ENCODE results near the gene GREM1. TPM values are rescaled to one million over a fixed set of nuclear protein-coding genes. Genes with fewer than 3 reads are reported as not detected.

GREM1 gene
- total RNA-seq, 1 donor from 2014 or later = not detected

DNA sequence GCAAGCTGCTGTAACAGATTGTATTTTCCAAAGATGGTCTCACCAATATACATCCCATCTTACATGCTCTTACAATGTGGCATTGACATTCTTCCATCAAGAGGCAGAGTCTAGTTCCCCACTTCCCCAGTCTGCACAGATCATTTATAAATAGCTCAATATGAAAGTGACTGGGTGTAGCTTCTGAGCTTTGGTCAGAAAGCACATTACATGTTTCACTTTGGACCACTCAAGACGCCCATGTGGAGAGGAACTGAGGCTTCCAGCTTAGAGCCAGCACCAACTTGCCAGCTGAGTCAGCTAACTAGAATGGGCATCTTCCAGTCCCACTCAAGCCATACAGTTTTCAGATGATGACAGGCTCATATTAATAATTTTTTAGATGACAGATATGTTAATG lies 45.5 kb downstream of the GREM1 start:
- H3K4me3 Mint-ChIP-seq = no peak overlapping the region
- no peaks in the 10 kb centered on the region for H3K9me3 Mint-ChIP-seq
- intact Hi-C loops (cut with micrococcal nuclease) = no loop called here
- DNase-seq = no peak
- no peaks in the 10 kb centered on the region for H3K4me1 Mint-ChIP-seq
- no peaks in the 10 kb centered on the region for H3K36me3 Mint-ChIP-seq (ENCODE audit: low read depth)
- H3K27ac Mint-ChIP-seq = no peak overlapping the region
- H3K27me3 Mint-ChIP-seq = peaks cover 12% of the 10 kb centered on the region

GRCh38 chr15:32765236-32765635 lies 47.4 kb downstream of the GREM1 start:
- intact Hi-C loops (cut with micrococcal nuclease) = no loop called here
- Mint-ChIP-seq H3K4me1 (no peaks in the 10 kb centered on the region), H3K27me3 (peaks cover 14% of the 10 kb centered on the region), H3K27ac (no peak overlapping the region), H3K36me3 (ENCODE audit: low read depth) (no peaks in the 10 kb centered on the region), H3K4me3 (no peak overlapping the region), H3K9me3 (no peaks in the 10 kb centered on the region)
- no peak for DNase-seq

DNA sequence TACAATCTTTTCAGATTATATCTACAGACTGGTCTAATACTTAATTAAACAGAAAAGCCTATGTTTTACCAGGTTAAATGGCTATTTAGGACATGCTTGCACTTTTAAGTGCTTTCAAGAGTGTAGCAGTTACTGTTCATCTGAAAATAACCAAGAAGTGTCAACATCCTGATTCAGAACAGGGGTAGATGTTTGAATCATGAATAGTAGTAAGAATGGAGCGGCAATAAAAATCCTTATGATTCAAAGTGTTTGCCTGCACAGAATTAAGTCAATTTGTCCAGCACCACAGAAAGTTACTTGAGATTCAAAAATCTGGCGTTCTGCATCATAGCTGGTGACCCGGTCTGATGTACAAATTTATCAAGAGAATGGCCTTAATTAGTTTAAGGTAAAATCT lies 48.3 kb downstream of the GREM1 start:
- H3K27me3 Mint-ChIP-seq = peaks cover 11% of the 10 kb centered on the region
- no peak overlapping the region for H3K4me3 Mint-ChIP-seq
- H3K36me3 Mint-ChIP-seq (ENCODE audit: low read depth) = no peaks in the 10 kb centered on the region
- no peaks in the 10 kb centered on the region for H3K9me3 Mint-ChIP-seq
- intact Hi-C loops (cut with micrococcal nuclease) = no loop called here
- no peaks in the 10 kb centered on the region for H3K4me1 Mint-ChIP-seq
- H3K27ac Mint-ChIP-seq = no peak overlapping the region
- no peak for DNase-seq

- Mint-ChIP-seq H3K27ac (no peak overlapping the region), H3K4me1 (no peaks in the 10 kb centered on the region)
Measured at GRCh38 chr15:32767236-32767635, 49.4 kb downstream of the GREM1 start.

DNA sequence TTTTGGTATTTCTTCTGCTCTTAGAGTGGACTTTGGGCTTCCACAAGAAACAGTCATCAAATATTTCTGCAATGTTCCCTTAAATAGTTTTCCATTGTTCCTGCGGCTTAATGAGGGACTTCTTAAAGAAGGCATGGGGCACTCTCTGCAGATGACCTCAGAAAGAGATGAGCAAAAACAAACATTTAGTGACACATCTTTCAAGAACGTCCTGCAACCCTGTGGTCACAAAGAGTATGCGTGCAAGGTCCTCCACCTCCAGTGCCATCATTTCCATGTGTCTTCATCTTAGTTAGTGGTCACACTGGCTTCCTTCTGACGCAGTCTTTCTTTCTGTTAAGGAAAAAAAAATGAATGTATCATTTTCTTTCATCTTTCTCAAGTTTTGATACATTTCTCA lies 56.2 kb downstream of the GREM1 start:
- no peak for DNase-seq
- no peaks in the 10 kb centered on the region for H3K4me1 Mint-ChIP-seq
- peaks cover 2% of the 10 kb centered on the region for H3K27me3 Mint-ChIP-seq
- intact Hi-C loops (cut with micrococcal nuclease) = loop anchor here (2.0 kb wide), 1 partner anchor 55 kb away; the partner anchor contains the start of gene GREM1
- no peak overlapping the region for H3K27ac Mint-ChIP-seq
- no peak overlapping the region for H3K4me3 Mint-ChIP-seq
- no peaks in the 10 kb centered on the region for H3K36me3 Mint-ChIP-seq (ENCODE audit: low read depth)
- no peaks in the 10 kb centered on the region for H3K9me3 Mint-ChIP-seq

More at GRCh38 chr15:32767236-32767635, 49.4 kb downstream of the GREM1 start:
- intact Hi-C loops (cut with micrococcal nuclease) = no loop called here
- Mint-ChIP-seq H3K4me3 (no peak overlapping the region), H3K9me3 (no peaks in the 10 kb centered on the region), H3K36me3 (ENCODE audit: low read depth) (no peaks in the 10 kb centered on the region), H3K27me3 (peaks cover 9% of the 10 kb centered on the region)
- DNase-seq = no peak

- intact Hi-C loops (cut with micrococcal nuclease) = loop anchor here (2.0 kb wide), 1 partner anchor 56 kb away; the partner anchor contains the start of gene GREM1
- Mint-ChIP-seq H3K9me3 (no peaks in the 10 kb centered on the region), H3K27me3 (no peaks in the 10 kb centered on the region), H3K36me3 (ENCODE audit: low read depth) (no peaks in the 10 kb centered on the region), H3K4me3 (no peak overlapping the region), H3K4me1 (no peaks in the 10 kb centered on the region), H3K27ac (no peak overlapping the region)
- no peak for DNase-seq
Measured at GRCh38 chr15:32775103-32775502, 57.3 kb downstream of the GREM1 start.

DNA sequence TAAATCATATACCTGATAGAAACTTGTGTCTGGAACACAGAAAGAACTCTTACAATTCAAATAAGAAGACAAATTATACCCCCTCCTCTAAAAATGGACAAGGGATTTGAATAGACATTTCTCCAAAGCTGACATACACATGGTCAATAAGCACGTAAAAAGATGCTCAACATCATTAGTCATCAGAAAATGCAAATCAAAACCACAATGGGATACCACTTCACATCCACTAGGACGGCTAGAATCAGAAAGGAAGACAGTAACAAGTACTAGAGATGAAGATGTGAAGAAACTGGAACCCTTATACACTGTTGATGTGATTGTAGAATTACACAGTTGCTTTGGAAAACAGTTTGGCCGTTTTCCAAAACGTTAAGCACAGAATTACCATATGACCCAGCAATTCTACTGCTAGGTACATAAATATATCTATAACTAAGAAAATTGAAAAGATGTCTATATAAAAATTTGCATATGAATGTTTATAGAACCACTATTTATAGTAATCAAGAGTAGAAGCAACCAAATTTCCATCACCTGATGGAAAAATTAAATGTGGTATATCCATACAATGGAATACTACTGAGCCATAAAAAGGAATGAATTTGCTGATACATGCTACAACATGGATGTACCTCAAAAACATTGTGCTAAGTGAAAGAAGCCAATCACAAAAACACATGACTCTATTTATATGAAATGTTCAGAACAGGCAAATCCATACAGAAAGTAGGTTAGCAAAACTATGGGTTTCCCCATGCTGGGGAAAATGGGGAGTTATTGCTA lies 60.8 kb downstream of the GREM1 start:
- Mint-ChIP-seq H3K9me3 (no peaks in the 10 kb centered on the region), H3K4me3 (no peak overlapping the region), H3K27ac (no peak overlapping the region)

GRCh38 chr15:32781781-32782180 lies 64.0 kb downstream of the GREM1 start:
- intact Hi-C loops (cut with micrococcal nuclease) = no loop called here
- H3K27me3 Mint-ChIP-seq = peaks cover 4% of the 10 kb centered on the region
- DNase-seq = no peak
- no peaks in the 10 kb centered on the region for H3K9me3 Mint-ChIP-seq
- no peaks in the 10 kb centered on the region for H3K36me3 Mint-ChIP-seq (ENCODE audit: low read depth)
- H3K27ac Mint-ChIP-seq = no peak overlapping the region
- no peaks in the 10 kb centered on the region for H3K4me1 Mint-ChIP-seq
- no peak overlapping the region for H3K4me3 Mint-ChIP-seq

More for the DNA sequence above, 60.8 kb downstream of the GREM1 start:
- Mint-ChIP-seq H3K4me1 (no peaks in the 10 kb centered on the region), H3K27me3 (peaks cover 4% of the 10 kb centered on the region), H3K36me3 (ENCODE audit: low read depth) (no peaks in the 10 kb centered on the region)
- intact Hi-C loops (cut with micrococcal nuclease) = no loop called here
- DNase-seq = no peak

DNA sequence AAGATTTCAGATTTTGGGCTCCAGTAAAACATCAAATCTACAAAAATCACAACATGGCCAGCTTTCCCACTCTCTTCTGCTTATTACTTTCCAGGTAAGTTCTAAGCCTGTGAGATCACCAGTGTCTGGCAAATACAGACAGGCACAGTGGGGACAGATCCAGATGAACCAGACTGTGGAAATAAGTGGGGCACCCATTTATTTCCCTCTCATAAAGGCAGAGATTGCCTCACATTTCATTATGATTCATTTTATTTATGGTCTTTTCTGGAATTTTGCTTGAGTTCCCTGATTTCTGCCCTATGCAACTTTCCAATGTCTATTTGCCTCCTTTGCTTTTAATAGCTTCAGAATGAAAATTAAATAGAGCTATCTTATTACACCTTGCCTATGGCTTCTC lies 66.8 kb downstream of the GREM1 start:
- intact Hi-C loops (cut with micrococcal nuclease) = no loop called here
- H3K4me1 Mint-ChIP-seq = no peaks in the 10 kb centered on the region
- H3K4me3 Mint-ChIP-seq = no peak overlapping the region
- no peak overlapping the region for H3K27ac Mint-ChIP-seq
- no peaks in the 10 kb centered on the region for H3K36me3 Mint-ChIP-seq (ENCODE audit: low read depth)
- DNase-seq = no peak
- H3K9me3 Mint-ChIP-seq = no peaks in the 10 kb centered on the region
- H3K27me3 Mint-ChIP-seq = peaks cover 4% of the 10 kb centered on the region

DNA sequence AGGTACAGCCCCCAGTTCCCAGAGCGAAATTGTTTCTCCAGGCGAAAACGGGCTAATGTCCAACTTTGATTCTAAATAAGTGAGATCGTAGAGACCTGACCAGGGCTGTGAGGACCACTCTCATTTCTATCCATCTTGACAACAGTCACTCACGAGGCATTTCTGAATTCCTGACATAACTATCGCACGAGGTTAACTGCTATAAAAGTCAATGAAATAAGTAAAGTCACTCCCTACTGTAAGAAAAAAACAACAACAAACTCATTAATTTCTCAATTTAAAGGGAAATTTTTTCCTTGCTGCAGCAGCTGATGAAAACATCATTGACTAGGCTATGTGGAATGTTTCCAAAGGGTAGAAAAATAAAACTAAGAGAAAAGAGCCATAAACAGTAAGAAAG lies 69.1 kb downstream of the GREM1 start:
- intact Hi-C loops (cut with micrococcal nuclease) = no loop called here
- Mint-ChIP-seq H3K36me3 (ENCODE audit: low read depth) (no peaks in the 10 kb centered on the region), H3K4me3 (no peak overlapping the region), H3K9me3 (no peaks in the 10 kb centered on the region), H3K27ac (no peak overlapping the region), H3K27me3 (peaks cover 4% of the 10 kb centered on the region), H3K4me1 (no peaks in the 10 kb centered on the region)
- no peak for DNase-seq

DNA sequence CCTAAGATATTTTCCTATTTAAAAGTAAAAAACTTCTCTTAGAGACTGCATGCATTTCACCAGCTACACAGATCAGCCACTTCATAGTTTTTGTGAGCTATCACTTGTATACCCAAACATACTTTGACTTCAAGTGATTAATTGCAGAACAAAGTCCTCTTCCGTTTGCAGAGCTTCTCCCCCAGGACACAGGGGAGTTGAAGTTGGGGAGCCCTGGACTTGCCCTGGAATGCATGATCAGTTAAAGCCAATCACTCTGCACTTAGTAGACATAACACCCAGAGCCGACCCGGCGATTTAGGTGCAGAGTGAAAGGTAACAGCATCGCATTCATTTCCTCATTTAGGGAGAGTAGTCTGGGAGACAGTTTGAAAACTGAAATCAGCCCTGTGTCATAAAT lies 70.1 kb downstream of the GREM1 start:
- no peaks in the 10 kb centered on the region for H3K4me1 Mint-ChIP-seq
- peaks cover 5% of the 10 kb centered on the region for H3K27me3 Mint-ChIP-seq
- DNase-seq = no peak
- H3K36me3 Mint-ChIP-seq (ENCODE audit: low read depth) = no peaks in the 10 kb centered on the region
- no peaks in the 10 kb centered on the region for H3K9me3 Mint-ChIP-seq
- no peak overlapping the region for H3K27ac Mint-ChIP-seq
- intact Hi-C loops (cut with micrococcal nuclease) = no loop called here
- H3K4me3 Mint-ChIP-seq = no peak overlapping the region

DNA sequence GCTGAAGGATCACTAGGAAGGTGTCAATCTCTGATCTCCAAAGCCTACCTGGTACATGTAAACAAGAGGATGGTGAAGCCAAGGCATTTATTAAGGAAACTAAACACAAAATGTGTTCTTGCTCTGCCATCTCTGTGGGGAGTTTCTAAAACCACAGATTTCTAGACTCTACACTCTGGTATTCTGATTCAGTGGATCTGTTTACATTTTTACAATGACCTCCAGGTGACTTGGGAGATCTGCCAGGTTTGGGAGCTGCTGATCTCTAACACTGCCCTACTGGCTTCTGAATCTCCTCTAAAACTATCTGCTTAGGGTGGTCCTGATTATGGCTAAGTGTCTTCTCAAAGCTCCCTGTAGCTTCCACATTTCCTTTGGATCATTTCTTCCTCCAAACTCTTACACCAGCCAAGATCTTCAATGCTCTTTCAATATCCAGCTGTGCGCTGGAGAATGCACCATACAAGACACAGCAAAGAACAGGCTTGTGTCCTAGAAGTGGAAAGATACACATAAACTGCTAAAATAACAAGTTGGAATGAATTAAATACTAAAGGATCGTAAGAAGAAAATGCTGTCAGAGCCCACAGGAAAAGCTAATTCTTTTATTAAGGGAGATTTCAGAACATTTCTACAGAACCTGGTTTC lies 72.7 kb downstream of the GREM1 start:
- H3K36me3 Mint-ChIP-seq (ENCODE audit: low read depth) = no peaks in the 10 kb centered on the region
- H3K4me1 Mint-ChIP-seq = no peaks in the 10 kb centered on the region
- DNase-seq = no peak
- no peak overlapping the region for H3K4me3 Mint-ChIP-seq
- H3K27me3 Mint-ChIP-seq = peaks cover 6% of the 10 kb centered on the region
- no peak overlapping the region for H3K27ac Mint-ChIP-seq
- intact Hi-C loops (cut with micrococcal nuclease) = no loop called here
- no peaks in the 10 kb centered on the region for H3K9me3 Mint-ChIP-seq

DNA sequence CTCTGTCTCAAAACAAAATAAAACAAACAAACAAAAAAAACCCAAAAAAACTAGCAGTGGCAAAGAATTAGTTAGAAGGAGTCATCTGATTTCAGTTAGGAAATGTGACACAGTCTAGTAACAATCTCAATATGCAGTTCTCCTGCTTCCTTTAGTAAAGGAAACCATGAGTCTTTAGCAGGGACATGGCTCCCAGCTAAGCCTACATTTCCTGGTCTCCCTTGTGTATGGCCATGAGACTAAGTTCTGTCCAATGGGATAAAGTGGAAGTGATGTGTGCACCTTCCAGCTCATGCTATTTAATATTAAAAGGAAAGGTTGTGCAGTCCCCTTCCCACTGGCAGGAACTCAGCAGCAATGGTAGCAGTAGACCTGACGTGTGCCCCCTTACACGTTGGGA lies 74.6 kb downstream of the GREM1 start:
- Mint-ChIP-seq H3K36me3 (ENCODE audit: low read depth) (no peaks in the 10 kb centered on the region), H3K4me1 (no peaks in the 10 kb centered on the region), H3K9me3 (no peaks in the 10 kb centered on the region), H3K4me3 (no peak overlapping the region), H3K27me3 (peaks cover 6% of the 10 kb centered on the region), H3K27ac (no peak overlapping the region)
- no peak for DNase-seq
- intact Hi-C loops (cut with micrococcal nuclease) = no loop called here

Data from activated CD4-positive, alpha-beta T cell treated with anti-CD3 and anti-CD28 coated beads, Interleukin-2, amount 10 ng/mL, durations not matched to agents 24 days and 14 days (primary cell).